GM12878 (cell line): ENCODE results near the gene ATP13A1. TPM values are rescaled to one million over a fixed set of nuclear protein-coding genes. Genes with fewer than 3 reads are reported as not detected.

ENCODE experiments used
- ATAC-seq: fragments of 200-7000 bp; cut with Tn5 transposase; 3 replicates; pipeline ENCODE4 v1.9.1; 2020; ENCODE audit warnings: mild to moderate bottlenecking, moderate library complexity
- BruUV-seq: library from RNA; stranded (reverse); fragments of 400-500 nt; replicated peaks from 2 replicates; lab custom pipeline; 2021; lab: Mats Ljungman, UMichigan
- CTCF ChIA-PET: fragments of 300-600 bp; sonication (Branson Sonifier 250); formaldehyde crosslinking; extraction: SDS; loops from one replicate; lab custom pipeline; 2021; ENCODE audit warnings: inconsistent platforms; lab: Yijun Ruan, JAX
- POLR2A ChIA-PET: fragments of 350-600 bp; formaldehyde crosslinking; extraction: SDS; loops from one replicate; lab custom pipeline; 2021; ENCODE audit warnings: inconsistent platforms; lab: Charles Lee
- RAD21 ChIA-PET: fragments of 300-600 bp; sonication (Branson Sonifier 250); formaldehyde crosslinking; loops from one replicate; lab custom pipeline; 2023; ENCODE audit warnings: antibody characterized with exemption; ENCODE audit not compliant: unreplicated experiment; lab: Charles Lee
- SMC1A ChIA-PET: fragments of 300-600 bp; sonication (Branson Sonifier 250); formaldehyde crosslinking; loops from one replicate; lab custom pipeline; 2023; ENCODE audit not compliant: unreplicated experiment, uncharacterized antibody; lab: Charles Lee
- DNase-seq: peaks from one replicate; pipeline ENCODE4 v3.0.0-alpha.2; 2011; ENCODE audit warnings: low read depth, low spot score
- FAIRE-seq: peaks from 3 replicates; lab custom pipeline; 2011; peaks lifted over from hg19 to GRCh38; lab: Jason Lieb, UNC
- H2AFZ ChIP-seq: 2 replicates; pipeline ENCODE4 v1.6.0; 2011; ENCODE audit warnings: low read depth, low read length, control low read depth; ENCODE audit not compliant: control insufficient read depth
- H3K27ac ChIP-seq: 2 replicates; pipeline ENCODE4 v1.5.1; 2011; ENCODE audit warnings: control low read depth; ENCODE audit not compliant: control insufficient read depth, insufficient read depth
- H3K27me3 ChIP-seq, 2 experiments: replicated peaks in 1 of 2; 2 replicates each; pipeline versions ENCODE4 v1.6.0 to v1.6.1; 2011; ENCODE audit warnings: low read length in 1 of 2; ENCODE audit not compliant: control insufficient read depth in 2 of 2, insufficient read depth in 2 of 2
- H3K36me3 ChIP-seq, 2 experiments: 2 replicates each; pipeline ENCODE4 v1.5.1; 2011; ENCODE audit warnings: low read length in 1 of 2; ENCODE audit not compliant: control insufficient read depth in 2 of 2, insufficient read depth in 2 of 2
- H3K4me1 ChIP-seq: 2 replicates; pipeline ENCODE4 v1.6.1; 2011; ENCODE audit warnings: mild to moderate bottlenecking, low read length, moderate library complexity, mixed read lengths; ENCODE audit not compliant: control insufficient read depth, insufficient read depth
- H3K4me2 ChIP-seq: 2 replicates; pipeline ENCODE4 v1.6.0; 2011; ENCODE audit warnings: control low read depth; ENCODE audit not compliant: control insufficient read depth, insufficient read depth
- H3K4me3 ChIP-seq: fragments of 200-600 bp; sonication (generic); 2 replicates; pipeline ENCODE4 v1.5.1; 2016
- H3K79me2 ChIP-seq: 2 replicates; pipeline ENCODE4 v1.6.0; 2011; ENCODE audit warnings: low read length; ENCODE audit not compliant: control insufficient read depth, insufficient read depth
- H3K9ac ChIP-seq: 2 replicates; pipeline ENCODE4 v1.8.0; 2011; ENCODE audit warnings: low read length, control low read depth, mixed read lengths; ENCODE audit not compliant: control insufficient read depth, insufficient read depth
- H3K9me3 ChIP-seq: replicated peaks from 3 replicates; pipeline ENCODE4 v1.5.1; 2011; ENCODE audit warnings: mild to moderate bottlenecking, low read length; ENCODE audit not compliant: control insufficient read depth, insufficient read depth
- H4K20me1 ChIP-seq: 2 replicates; pipeline ENCODE4 v1.6.0; 2011; ENCODE audit not compliant: control insufficient read depth, insufficient read depth
- CBX5 ChIP-seq: sonication (generic); IDR thresholded peaks from 2 replicates; pipeline ENCODE4 v1.6.1; 2016; ENCODE audit warnings: low read depth, moderate library complexity, mild to moderate bottlenecking, inconsistent platforms
- CREB1 ChIP-seq: IDR thresholded peaks from 2 replicates; pipeline ENCODE4 v1.6.1; 2012; ENCODE audit warnings: low read depth, mild to moderate bottlenecking, inconsistent platforms
- HDGF ChIP-seq: fragments of 450-650 bp; IDR thresholded peaks from 2 replicates; pipeline ENCODE4 v1.6.1; 2016; ENCODE audit warnings: antibody characterized with exemption
- MYC ChIP-seq: IDR thresholded peaks from 2 replicates; pipeline ENCODE4 v1.6.1; 2011; ENCODE audit warnings: mild to moderate bottlenecking, low read length, moderate library complexity, inconsistent platforms; ENCODE audit not compliant: insufficient read depth, insufficient replicate concordance, insufficient read length, severe bottlenecking
- NFIC ChIP-seq: IDR thresholded peaks from 2 replicates; pipeline ENCODE4 v1.6.1; 2012; ENCODE audit warnings: low read depth, mild to moderate bottlenecking, inconsistent platforms, low read length, moderate library complexity
- PKNOX1 ChIP-seq: fragments of 450-650 bp; IDR thresholded peaks from 2 replicates; pipeline ENCODE4 v1.6.1; 2016; ENCODE audit warnings: mild to moderate bottlenecking
- PML ChIP-seq: IDR thresholded peaks from 2 replicates; pipeline ENCODE4 v1.6.1; 2012; ENCODE audit warnings: low read length, inconsistent platforms
- RCOR1 ChIP-seq: conservative IDR thresholded peaks from 2 replicates; pipeline ENCODE4 v1.6.1; 2012; ENCODE audit warnings: low read depth, low read length, improper control_type of control experiment
- ZNF207 ChIP-seq: fragments of 450-650 bp; IDR thresholded peaks from 2 replicates; pipeline ENCODE4 v1.6.1; 2014; ENCODE audit warnings: antibody characterized with exemption, mild to moderate bottlenecking, borderline replicate concordance
- ZNF592 ChIP-seq: fragments of 450-650 bp; IDR thresholded peaks from 2 replicates; pipeline ENCODE4 v1.6.1; 2017; ENCODE audit warnings: mild to moderate bottlenecking, moderate library complexity
- WGBS: methylation state at CpG from one replicate; pipeline ENCODE4 v1.1.6; 2016; ENCODE audit warnings: low lambda C conversion rate; ENCODE audit not compliant: insufficient replicate concordance, insufficient coverage; ENCODE audit errors: missing lambda C conversion rate; 5-methylcytosine and 5-hydroxymethylcytosine counted together
- in situ Hi-C: fragments of 300-500 bp; cut with MboI; formaldehyde crosslinking; loops from 9 replicates; pipeline ENCODE4 v1.14.3; 2018; ENCODE audit warnings: mixed read lengths
- intact Hi-C: fragments of 100-400 bp; cut with micrococcal nuclease; formaldehyde crosslinking; loops from one replicate; pipeline ENCODE4 v1.14.2; 2022; ENCODE audit not compliant: unreplicated experiment
- polyA plus RNA-seq, 11 experiments: library from polyadenylated mRNA; depleted of rRNA in 4 of 11; unstranded in 6 of 11; stranded (reverse) in 5 of 11; fragments of >200 nt; fragmentation: Nextera tagmentation in 4 of 11; fragmentation: Illumina TruSeq in 1 of 11; extraction: Ambion mirVana in 4 of 11; extraction: Trizol in 1 of 11; gene quantifications; 1 replicate in 1 of 11; 2 replicates in 10 of 11; pipeline versions ENCODE4 v1.2.1 to v1.2.3, GENCODE V29; 2011 to 2016; ENCODE audit warnings: inconsistent platforms in 2 of 11, missing spikeins in 2 of 11, low read depth in 1 of 11
- total RNA-seq, 4 experiments: library from RNA; depleted of rRNA in 3 of 4; stranded (reverse); fragments of >200 nt in 3 of 4; fragmentation: Illumina TruSeq in 1 of 4; extraction: Trizol in 1 of 4; gene quantifications; 2 replicates each; pipeline versions ENCODE4 v1.2.1 to v1.2.3, GENCODE V29; 2013 to 2021
- TF ChIP-seq, protein P1 (sequence below): fragments of 450-650 bp; IDR thresholded peaks from 2 replicates; pipeline ENCODE4 v1.6.1; 2016; ENCODE audit warnings: mild to moderate bottlenecking
- TF ChIP-seq, protein P2 (sequence below): fragments of 450-650 bp; IDR thresholded peaks from 2 replicates; pipeline ENCODE4 v1.6.1; 2017; ENCODE audit warnings: mild to moderate bottlenecking, low read depth, inconsistent platforms; ENCODE audit not compliant: poor library complexity, severe bottlenecking

The ATP13A1 gene
- total and polyA plus RNA-seq, 10 of the 15 experiments (the other 5 are each of a cell fraction or from before 2014, with no cell fraction given), result 0.37 to 91.0 (median 29.8) TPM

DNA sequence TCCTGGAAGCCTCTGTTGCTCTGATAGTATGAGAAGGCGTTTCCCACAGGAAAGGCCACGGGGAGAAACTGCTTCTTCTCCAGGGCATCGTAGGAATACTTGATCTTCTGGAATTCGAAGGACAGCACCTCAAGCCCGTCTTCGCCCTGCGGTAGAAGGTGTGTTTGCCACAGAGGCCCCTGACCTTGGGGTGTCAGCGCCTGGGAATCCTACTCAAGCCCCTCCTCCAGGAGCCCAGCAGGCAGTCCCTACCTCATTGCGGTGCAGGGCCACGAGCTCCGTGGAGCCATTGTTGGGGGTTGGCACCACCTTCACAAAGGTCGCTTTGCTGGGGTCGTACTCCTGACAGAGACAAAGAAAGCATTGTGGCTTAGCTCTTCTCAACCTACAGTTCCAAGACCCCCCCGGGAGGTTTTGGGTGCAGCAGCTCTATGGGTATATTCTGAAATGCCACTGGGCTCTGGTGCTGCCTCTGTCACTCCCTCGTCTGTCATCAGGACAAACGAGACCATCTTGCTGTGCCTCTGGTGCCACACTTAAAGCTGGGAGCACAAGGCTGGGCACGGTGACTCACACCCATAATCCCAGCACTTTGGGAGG is 3.7 kb downstream of the ATP13A1 start (continued):
- no peak for TF ChIP-seq CREB1
- no peak for TF ChIP-seq NFIC
- TF ChIP-seq, protein P1, sequence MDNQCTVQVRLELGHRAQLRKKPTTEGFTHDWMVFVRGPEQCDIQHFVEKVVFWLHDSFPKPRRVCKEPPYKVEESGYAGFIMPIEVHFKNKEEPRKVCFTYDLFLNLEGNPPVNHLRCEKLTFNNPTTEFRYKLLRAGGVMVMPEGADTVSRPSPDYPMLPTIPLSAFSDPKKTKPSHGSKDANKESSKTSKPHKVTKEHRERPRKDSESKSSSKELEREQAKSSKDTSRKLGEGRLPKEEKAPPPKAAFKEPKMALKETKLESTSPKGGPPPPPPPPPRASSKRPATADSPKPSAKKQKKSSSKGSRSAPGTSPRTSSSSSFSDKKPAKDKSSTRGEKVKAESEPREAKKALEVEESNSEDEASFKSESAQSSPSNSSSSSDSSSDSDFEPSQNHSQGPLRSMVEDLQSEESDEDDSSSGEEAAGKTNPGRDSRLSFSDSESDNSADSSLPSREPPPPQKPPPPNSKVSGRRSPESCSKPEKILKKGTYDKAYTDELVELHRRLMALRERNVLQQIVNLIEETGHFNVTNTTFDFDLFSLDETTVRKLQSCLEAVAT, result no peak
- TF ChIP-seq, protein P2, sequence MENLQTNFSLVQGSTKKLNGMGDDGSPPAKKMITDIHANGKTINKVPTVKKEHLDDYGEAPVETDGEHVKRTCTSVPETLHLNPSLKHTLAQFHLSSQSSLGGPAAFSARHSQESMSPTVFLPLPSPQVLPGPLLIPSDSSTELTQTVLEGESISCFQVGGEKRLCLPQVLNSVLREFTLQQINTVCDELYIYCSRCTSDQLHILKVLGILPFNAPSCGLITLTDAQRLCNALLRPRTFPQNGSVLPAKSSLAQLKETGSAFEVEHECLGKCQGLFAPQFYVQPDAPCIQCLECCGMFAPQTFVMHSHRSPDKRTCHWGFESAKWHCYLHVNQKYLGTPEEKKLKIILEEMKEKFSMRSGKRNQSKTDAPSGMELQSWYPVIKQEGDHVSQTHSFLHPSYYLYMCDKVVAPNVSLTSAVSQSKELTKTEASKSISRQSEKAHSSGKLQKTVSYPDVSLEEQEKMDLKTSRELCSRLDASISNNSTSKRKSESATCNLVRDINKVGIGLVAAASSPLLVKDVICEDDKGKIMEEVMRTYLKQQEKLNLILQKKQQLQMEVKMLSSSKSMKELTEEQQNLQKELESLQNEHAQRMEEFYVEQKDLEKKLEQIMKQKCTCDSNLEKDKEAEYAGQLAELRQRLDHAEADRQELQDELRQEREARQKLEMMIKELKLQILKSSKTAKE, result no peak
- no peak for TF ChIP-seq PKNOX1

DNA sequence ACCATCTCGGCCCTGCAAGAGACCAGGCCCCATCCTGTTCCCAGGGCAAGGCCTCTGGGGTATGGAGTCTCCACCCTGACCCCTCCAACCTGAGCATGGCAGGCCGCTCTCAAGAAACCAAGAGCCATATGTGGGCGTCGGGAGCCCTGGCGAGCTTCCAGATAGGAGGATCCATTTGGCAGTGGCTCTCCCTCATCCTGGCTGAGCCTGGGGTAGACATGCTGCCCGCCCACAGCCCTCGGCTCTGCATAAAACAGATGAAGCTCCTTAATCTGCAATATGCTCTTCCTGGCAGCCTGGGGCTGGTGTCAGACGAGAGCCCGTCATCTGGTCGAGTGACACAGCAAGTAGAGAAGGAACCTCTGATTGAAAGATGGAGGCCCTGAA is 6.1 kb downstream of the ATP13A1 start:
- no peak overlapping the region for H3K4me2 ChIP-seq
- POLR2A ChIA-PET, result no interaction called here
- RAD21 ChIA-PET, result no interaction called here
- H3K9ac ChIP-seq, result no peak overlapping the region
- H3K36me3 ChIP-seq, result peaks cover 37 to 58% of the 10 kb centered on the region in 2 experiments
- SMC1A ChIA-PET, result no interaction called here
- no peak overlapping the region for H3K4me3 ChIP-seq
- H2AFZ ChIP-seq, result no peak overlapping the region
- H3K4me1 ChIP-seq, result peaks cover 3% of the 10 kb centered on the region; the same call in 1 of the 2 replicates
- in situ Hi-C loops, result no loop called here
- TF ChIP-seq ZNF207 (no peak), RCOR1 (no peak), PML (no peak), HDGF (no peak), ZNF592 (no peak), CBX5 (no peak), MYC (no peak)
- TF ChIP-seq, all 136 proteins: peak for 0
- CTCF ChIA-PET, result no interaction called here
- 93% methylated on average over 10 of the region's 10 CpGs for WGBS
- no peak for ATAC-seq
- no peak for FAIRE-seq
- no peaks in the 10 kb centered on the region for H4K20me1 ChIP-seq
- no TSS peak for BruUV-seq
- H3K27ac ChIP-seq, result no peak overlapping the region
- intact Hi-C loops, result no loop called here
- no peaks in the 10 kb centered on the region for H3K9me3 ChIP-seq
- H3K27me3 ChIP-seq, result no peaks in the 10 kb centered on the region
- no peak for DNase-seq
- H3K79me2 ChIP-seq, result peaks cover 26% of the 10 kb centered on the region
